Ovary (tissue), 3 donors: ENCODE results near the gene CCDC81.

ENCODE experiments used
- CTCF ChIP-seq, 3 donors: fragments of 450-650 bp in 2 of 3; fragments of 200-600 bp in 1 of 3; IDR thresholded peaks; one replicate each; pipeline versions ENCODE4 v1.5.1 to v1.8.0; 2016 to 2022; ENCODE audit warnings: antibody characterized with exemption in 3 of 3, mild to moderate bottlenecking in 1 of 3
- EP300 ChIP-seq: sonication (generic); formaldehyde crosslinking; IDR thresholded peaks from one replicate; pipeline ENCODE4 v1.6.1; 2017; ENCODE audit warnings: antibody characterized with exemption
- donor health status: DM: no; HTN: no; CAD: no.

- TF ChIP-seq CTCF (IDR thresholded peaks at IDR 0.05) (no peak), EP300 (no peak)
These were observed 43.4 kb downstream of the CCDC81 start for GRCh38 chr11:86418106-86418505.
